MM.1S (cell line): ENCODE measurements around the gene RS1.

Experiments used
- DNase-seq: peaks from one replicate; pipeline ENCODE4 v3.0.0-alpha.2; 2015
- H2AFZ ChIP-seq: fragments of 300-600 bp; sonication (generic); 2 replicates; pipeline ENCODE4 v1.6.0; 2016; ENCODE audit warnings: antibody characterized with exemption, low read length
- H3F3A ChIP-seq: fragments of 300-600 bp; sonication (generic); 2 replicates; pipeline ENCODE4 v1.6.1; 2016; ENCODE audit warnings: mild to moderate bottlenecking, antibody characterized with exemption, low read length, moderate library complexity, mixed read lengths; ENCODE audit not compliant: insufficient read depth
- H3K27ac ChIP-seq: fragments of 300-600 bp; sonication (generic); 2 replicates; pipeline ENCODE4 v1.5.1; 2016; ENCODE audit warnings: mild to moderate bottlenecking, low read length
- H3K27me3 ChIP-seq: fragments of 300-600 bp; sonication (generic); replicated peaks from 2 replicates; pipeline ENCODE4 v1.6.0; 2016; ENCODE audit warnings: low read length; ENCODE audit not compliant: insufficient read depth
- H3K36me3 ChIP-seq: fragments of 300-600 bp; sonication (generic); replicated peaks from 2 replicates; pipeline ENCODE4 v1.6.1; 2016; ENCODE audit warnings: mild to moderate bottlenecking, low read length, mixed read lengths; ENCODE audit not compliant: insufficient read depth
- H3K4me1 ChIP-seq: fragments of 300-600 bp; sonication (generic); 2 replicates; pipeline ENCODE4 v1.6.1; 2016; ENCODE audit warnings: low read length, mixed read lengths
- H3K4me2 ChIP-seq: fragments of 300-600 bp; sonication (generic); 2 replicates; pipeline ENCODE4 v1.6.0; 2016; ENCODE audit warnings: low read depth, low read length
- H3K4me3 ChIP-seq: fragments of 300-600 bp; sonication (generic); 2 replicates; pipeline ENCODE4 v1.5.1; 2016; ENCODE audit warnings: low read length, mixed read lengths
- H3K79me2 ChIP-seq: fragments of 300-600 bp; sonication (generic); 2 replicates; pipeline ENCODE4 v1.6.1; 2016; ENCODE audit warnings: mixed run types, low read length, mixed read lengths
- H3K9ac ChIP-seq: fragments of 300-600 bp; sonication (generic); 2 replicates; pipeline ENCODE4 v1.6.1; 2016; ENCODE audit warnings: low read length, mixed read lengths
- H3K9me2 ChIP-seq: fragments of 300-600 bp; sonication (generic); replicated peaks from 2 replicates; pipeline ENCODE4 v1.6.1; 2016; ENCODE audit warnings: mild to moderate bottlenecking, low read length, mixed read lengths; ENCODE audit not compliant: insufficient read depth
- H3K9me3 ChIP-seq: fragments of 300-600 bp; sonication (generic); replicated peaks from 2 replicates; pipeline ENCODE4 v1.6.1; 2016; ENCODE audit warnings: mild to moderate bottlenecking, low read length, mixed read lengths; ENCODE audit not compliant: insufficient read depth
- H4K20me1 ChIP-seq: fragments of 300-600 bp; sonication (generic); 2 replicates; pipeline ENCODE4 v1.6.1; 2016; ENCODE audit warnings: mild to moderate bottlenecking, low read length, moderate library complexity, mixed read lengths; ENCODE audit not compliant: insufficient read depth
- CTCF ChIP-seq: fragments of 300-600 bp; sonication (generic); IDR thresholded peaks from 2 replicates; pipeline ENCODE4 v1.5.1; 2016; ENCODE audit warnings: antibody characterized with exemption, low read length, mixed read lengths
- EZH2 ChIP-seq: fragments of 300-600 bp; sonication (generic); optimal IDR thresholded peaks from 2 replicates; pipeline ENCODE3; 2017; ENCODE audit warnings: low read depth, mild to moderate bottlenecking, antibody characterized with exemption, low read length, mixed read lengths
- EZH2phosphoT487 ChIP-seq: fragments of 300-600 bp; sonication (generic); IDR thresholded peaks from 2 replicates; pipeline ENCODE4 v1.6.1; 2018; ENCODE audit warnings: antibody characterized with exemption, low read length

Gene RS1

GRCh38 chrX:18681996-18682395, 10.1 kb upstream of the RS1 start:
- Histone ChIP-seq H4K20me1 (no peaks in the 10 kb centered on the region), H3K4me3 (no peak overlapping the region), H3K36me3 (no peaks in the 10 kb centered on the region), H3K27me3 (no peaks in the 10 kb centered on the region), H3K79me2 (no peaks in the 10 kb centered on the region), H3F3A (no peaks in the 10 kb centered on the region), H3K9me3 (no peaks in the 10 kb centered on the region), H3K9me2 (no peaks in the 10 kb centered on the region), H2AFZ (no peak overlapping the region), H3K9ac (no peak overlapping the region), H3K4me1 (no peaks in the 10 kb centered on the region), H3K27ac (no peak overlapping the region), H3K4me2 (no peak overlapping the region)
- no peak for DNase-seq
- TF ChIP-seq EZH2 (no peak), EZH2phosphoT487 (no peak)

GRCh38 chrX:18677161-18677869, 5.4 kb upstream of the RS1 start:
- Histone ChIP-seq H3K36me3 (no peaks in the 10 kb centered on the region), H3K9me2 (no peaks in the 10 kb centered on the region), H3F3A (peaks cover 2% of the 10 kb centered on the region; the same call in 1 of the 2 replicates), H3K4me3 (no peak overlapping the region), H4K20me1 (no peaks in the 10 kb centered on the region), H3K4me1 (no peaks in the 10 kb centered on the region), H3K27me3 (no peaks in the 10 kb centered on the region), H3K9ac (no peak overlapping the region), H2AFZ (no peak overlapping the region), H3K79me2 (no peaks in the 10 kb centered on the region), H3K9me3 (no peaks in the 10 kb centered on the region), H3K27ac (no peak overlapping the region), H3K4me2 (no peak overlapping the region)
- no peak for TF ChIP-seq CTCF
- no peak for TF ChIP-seq EZH2phosphoT487
- TF ChIP-seq EZH2, result no peak
- DNase-seq, result no peak

- no peak overlapping the region for H3K27ac ChIP-seq
- H3K79me2 ChIP-seq, result no peaks in the 10 kb centered on the region
- H3K9me3 ChIP-seq, result no peaks in the 10 kb centered on the region
- H3F3A ChIP-seq, result peaks cover 2% of the 10 kb centered on the region; the same call in 1 of the 2 replicates
- no peaks in the 10 kb centered on the region for H4K20me1 ChIP-seq
- no peak for TF ChIP-seq EZH2
- no peak for TF ChIP-seq CTCF
- no peaks in the 10 kb centered on the region for H3K9me2 ChIP-seq
- DNase-seq, result no peak
- H3K4me2 ChIP-seq, result no peak overlapping the region
- H2AFZ ChIP-seq, result no peak overlapping the region
- no peaks in the 10 kb centered on the region for H3K27me3 ChIP-seq
- H3K4me1 ChIP-seq, result no peaks in the 10 kb centered on the region
- no peak overlapping the region for H3K9ac ChIP-seq
- H3K36me3 ChIP-seq, result no peaks in the 10 kb centered on the region
- no peak overlapping the region for H3K4me3 ChIP-seq
Observed at GRCh38 chrX:18676470-18676869, 4.6 kb upstream of the RS1 start.

GRCh38 chrX:18676050-18676449, 4.1 kb upstream of the RS1 start:
- Histone ChIP-seq H3K4me1 (no peaks in the 10 kb centered on the region), H3K79me2 (no peaks in the 10 kb centered on the region), H3F3A (peaks cover 2% of the 10 kb centered on the region; the same call in 1 of the 2 replicates), H3K4me2 (no peak overlapping the region), H3K27ac (no peak overlapping the region), H2AFZ (no peak overlapping the region), H3K9me3 (no peaks in the 10 kb centered on the region), H3K36me3 (no peaks in the 10 kb centered on the region), H3K4me3 (no peak overlapping the region), H3K27me3 (no peaks in the 10 kb centered on the region), H3K9ac (no peak overlapping the region), H3K9me2 (no peaks in the 10 kb centered on the region), H4K20me1 (no peaks in the 10 kb centered on the region)
- TF ChIP-seq CTCF, result no peak
- TF ChIP-seq EZH2, result no peak
- TF ChIP-seq EZH2phosphoT487, result no peak
- no peak for DNase-seq
